Activated CD4-positive, CD25-positive, alpha-beta regulatory T cell treated with anti-CD3 and anti-CD28 coated beads, Interleukin-2, amount 50 U/mL, for 24 hours (primary cell): ENCODE results near the gene SKP1.
"Not testable (repeated sequence)": the region's sequence is repeated elsewhere in the genome, so short reads cannot be mapped to it uniquely, and the experiment has no call there.

Experiments
- ATAC-seq, 2 donors: fragments of 150-1000 bp; cut with Tn5 transposase; one replicate each; pipeline ENCODE4 v1.10.0; 2021; ENCODE audit warnings: mild to moderate bottlenecking in 1 of 2, moderate library complexity in 1 of 2

The SKP1 gene

DNA sequence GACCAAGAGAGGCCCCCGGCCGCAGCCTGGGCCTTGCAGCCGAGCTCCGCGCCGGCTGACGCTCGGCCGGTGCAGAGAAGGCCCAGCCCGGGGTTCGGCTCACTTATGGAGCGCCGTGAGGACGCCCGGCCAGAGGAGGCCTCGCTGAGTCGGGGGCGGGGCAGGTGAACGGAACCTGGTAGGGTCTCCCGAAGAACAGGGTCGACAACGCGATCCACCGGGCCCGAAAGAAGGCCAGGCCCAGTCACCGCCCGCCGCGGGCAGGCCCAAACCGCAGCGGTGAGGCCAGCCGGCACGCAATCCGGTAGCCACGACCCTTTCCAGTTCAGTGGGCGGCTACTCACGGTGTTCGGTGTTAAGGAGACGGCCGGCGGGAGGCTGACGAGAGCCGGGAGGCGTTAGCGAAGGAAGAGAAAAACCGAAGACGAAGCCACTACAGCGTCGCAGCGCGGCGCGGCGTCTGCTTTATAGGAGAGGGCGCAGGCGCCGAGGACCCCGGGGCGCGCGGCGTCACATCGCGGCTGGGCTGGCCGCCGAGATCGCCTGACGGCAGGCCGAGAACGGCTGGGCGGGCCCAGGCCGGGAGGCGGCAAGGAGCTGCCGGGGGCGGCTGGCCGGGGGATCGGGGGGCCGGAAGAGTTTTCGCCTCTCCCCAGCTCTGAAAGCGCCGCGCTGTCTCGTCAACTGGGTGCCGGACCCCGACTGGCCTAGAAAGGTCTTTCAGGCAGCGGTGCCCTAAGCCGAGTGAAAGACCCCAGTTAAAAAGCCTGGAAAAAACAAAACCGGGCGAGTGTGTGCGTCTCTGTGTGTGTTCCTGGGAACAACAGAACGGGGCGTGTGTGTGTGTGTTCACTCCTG is at the start of gene SKP1:
Gene SKP1, minus strand, starts transcription at position 440 of the 858 bp plus-strand sequence. CDS start 2,928 bp downstream, outside the sequence.
- ATAC-seq = peak; percentile 83 to 85

DNA sequence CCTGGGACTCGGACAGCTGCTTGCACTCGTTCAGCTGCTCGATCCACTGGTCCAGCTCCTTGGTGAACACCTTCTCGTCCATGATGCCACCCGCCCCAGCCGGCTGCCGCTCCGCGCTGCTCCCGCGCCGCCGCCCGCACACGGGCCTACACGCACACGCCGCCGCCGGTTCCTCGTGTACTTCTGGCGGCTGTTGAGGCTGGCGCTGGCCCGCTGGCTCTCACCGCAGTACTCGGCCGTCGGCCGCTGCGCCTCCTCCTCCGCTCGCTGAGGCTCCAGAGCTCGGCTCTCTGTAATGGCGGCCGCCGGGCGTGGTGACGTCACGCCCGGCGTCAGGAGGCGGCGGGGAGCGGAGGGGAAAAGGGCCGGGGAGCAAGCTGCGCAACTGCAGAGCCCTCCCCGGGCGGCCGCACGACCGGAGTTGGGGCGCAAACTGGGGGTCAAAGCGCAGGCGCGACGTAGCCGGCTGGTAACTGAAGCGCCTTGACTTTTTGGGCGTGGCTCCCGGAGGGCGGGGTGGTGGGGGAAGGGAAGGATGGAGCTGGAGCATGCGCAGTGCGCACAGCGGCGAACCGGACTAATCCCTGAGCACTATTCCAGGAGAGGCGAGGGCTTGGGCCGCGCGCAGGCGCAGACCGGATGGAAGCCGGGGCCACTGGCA is 49.2 kb upstream of the SKP1 start, which contains the start of gene PPP2CA:
Gene PPP2CA, minus strand, starts transcription at position 294 of the 661 bp plus-strand sequence. Its CDS starts 212 bp downstream, at position 82.
- ATAC-seq = peak; percentile 82 to 84

DNA sequence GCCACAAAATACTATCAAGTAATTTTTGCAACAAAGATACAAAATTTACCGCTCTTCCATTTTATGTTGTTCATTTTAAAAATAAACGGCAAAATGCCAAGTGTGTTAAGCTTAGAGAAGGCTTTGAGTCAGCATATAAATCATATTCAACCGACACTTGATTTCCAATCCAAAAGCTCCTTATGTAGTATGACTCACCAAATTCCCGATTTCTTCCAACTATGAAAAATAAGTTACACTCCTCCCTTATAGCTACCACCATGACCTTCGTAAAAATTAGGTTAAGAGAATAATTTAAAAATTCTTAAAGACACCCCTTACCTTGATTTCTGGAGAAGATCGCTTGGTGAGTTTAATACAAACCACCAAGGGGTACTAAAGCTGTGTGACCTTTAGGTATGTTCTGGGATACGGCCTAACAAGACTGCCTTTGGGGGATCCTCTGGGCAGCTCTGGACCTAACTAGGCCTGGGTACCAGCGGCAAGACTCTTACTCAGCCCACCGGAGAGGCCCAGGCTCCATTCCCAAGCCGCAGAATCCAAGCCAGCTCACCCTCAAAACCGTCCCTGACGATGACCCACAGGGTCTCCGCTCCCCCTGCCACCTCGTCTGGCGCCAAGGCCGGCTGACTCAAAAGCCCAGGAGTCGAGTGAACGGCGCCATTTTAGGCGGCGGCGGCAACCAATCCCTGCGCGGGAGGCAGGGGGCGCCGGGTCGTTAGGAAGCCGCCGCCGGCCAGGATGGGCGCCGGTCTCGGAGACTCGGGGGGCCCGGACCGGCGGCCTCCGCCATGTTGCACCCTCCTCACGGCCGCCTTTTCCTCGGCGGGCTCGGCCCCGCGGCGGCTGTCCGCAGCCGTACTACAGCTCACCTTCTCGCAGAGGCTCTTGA is 48.4 kb upstream of the SKP1 start:
- ATAC-seq = peak; percentile 25 to 41

DNA sequence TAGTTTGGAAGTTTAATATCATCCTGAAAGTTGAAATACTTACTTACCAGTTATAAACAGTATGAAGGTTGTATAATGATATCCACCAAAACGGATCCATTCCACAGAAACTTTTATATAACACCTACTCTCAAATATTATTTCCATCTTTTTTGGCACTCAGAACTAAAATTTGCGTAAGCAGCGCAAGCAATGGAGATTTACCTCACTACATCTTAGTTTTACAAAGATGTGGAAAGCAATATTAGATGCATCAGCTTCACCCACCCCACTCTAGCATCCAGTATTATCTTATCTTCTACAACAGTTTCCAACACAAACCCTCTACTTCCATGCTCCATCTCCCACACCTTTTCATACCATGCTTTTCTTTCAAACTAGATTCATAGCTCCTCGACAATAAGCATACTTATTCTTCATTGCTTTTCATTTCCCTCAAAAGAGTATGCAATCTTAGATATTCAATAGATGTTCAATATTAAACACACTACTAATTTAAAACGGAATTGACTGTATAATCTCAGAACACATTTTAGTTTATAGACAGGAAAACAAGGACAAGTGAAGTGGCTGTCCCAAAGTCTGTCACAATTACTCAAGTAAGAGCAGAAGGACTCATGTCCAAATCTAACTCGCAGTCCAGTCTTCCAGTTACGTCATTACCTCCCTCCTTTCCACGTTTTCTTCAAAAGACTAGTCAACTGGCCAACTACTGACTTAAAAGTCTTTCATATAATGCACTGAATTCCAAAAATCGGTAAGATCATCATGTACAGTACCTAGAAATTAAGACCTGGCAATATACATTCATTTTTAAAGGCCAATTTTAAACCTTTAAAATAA is 46.9 kb upstream of the SKP1 start:
- ATAC-seq = no peak

DNA sequence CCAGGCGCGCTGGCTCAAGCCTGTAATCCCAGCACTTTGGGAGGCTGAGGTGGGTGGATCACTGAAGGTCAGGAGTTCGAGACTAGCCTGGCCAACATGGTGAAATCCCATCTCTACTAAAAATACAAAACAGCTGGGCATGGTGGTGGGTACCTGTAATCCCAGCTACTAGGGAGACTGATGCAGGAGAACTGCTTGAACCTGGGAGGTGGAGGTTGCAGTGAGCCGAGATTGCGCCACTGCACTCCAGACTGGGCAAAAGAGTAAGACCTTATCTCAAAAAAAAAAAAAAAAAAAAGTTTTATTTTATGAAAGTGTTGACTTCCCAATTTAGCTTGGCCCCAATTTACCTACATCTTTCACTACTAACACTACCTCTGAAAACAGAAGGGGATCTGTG is 44.9 kb upstream of the SKP1 start:
- not testable (repeated sequence) for ATAC-seq

DNA sequence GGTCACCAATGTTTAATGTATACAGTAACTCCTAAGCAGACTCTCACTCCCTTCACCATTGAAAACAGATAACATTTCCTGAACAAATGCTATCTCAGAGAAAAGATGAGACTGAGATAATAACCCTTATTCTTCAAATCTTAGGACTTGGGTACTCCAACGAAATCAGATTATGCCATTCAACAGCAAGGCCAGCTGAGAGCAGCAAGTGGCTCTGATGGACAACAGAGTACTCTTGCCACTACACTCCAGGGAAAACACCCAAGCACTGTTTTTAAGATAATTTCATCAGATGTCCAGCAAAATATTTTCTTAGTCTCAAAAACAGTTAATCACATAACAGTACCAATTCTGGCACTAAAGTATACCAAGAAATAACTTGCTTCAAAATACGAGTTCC is 39.0 kb upstream of the SKP1 start:
- ATAC-seq = no peak

DNA sequence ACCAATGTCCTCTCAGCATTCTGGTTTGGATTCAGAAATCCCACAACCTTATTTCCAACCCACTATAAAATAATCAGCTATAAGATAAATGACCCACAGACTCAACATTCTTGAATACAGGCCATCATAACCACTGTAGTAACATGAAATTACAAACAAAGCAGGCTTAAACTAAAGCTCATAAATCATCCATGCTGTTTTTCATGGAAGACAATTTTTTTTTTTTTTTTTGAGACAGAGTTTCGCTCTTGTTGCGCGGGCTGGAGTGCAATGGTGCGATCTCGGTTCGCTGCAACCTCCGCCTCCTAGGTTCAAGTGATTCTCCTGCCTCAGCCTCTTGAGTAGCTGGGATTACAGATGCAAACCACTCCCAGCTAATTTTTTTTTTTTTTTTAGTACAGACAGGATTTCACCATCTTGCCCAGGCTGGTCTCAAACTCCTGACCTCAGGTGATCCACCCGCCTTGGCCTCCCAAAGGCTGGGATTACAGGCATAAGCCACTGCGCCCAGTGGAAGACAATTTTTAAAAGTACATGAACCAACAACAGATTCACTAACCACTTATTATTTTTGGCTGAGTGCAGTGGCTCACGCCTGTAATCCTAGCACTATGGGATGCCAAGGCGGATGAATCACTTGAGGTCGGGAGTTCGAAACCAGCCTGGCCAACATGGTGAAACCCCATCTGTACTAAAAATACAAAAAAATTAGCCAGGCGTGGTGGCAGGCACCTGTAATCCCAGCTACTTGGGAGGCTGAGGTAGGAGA is 34.7 kb upstream of the SKP1 start:
- ATAC-seq = not testable (repeated sequence)

DNA sequence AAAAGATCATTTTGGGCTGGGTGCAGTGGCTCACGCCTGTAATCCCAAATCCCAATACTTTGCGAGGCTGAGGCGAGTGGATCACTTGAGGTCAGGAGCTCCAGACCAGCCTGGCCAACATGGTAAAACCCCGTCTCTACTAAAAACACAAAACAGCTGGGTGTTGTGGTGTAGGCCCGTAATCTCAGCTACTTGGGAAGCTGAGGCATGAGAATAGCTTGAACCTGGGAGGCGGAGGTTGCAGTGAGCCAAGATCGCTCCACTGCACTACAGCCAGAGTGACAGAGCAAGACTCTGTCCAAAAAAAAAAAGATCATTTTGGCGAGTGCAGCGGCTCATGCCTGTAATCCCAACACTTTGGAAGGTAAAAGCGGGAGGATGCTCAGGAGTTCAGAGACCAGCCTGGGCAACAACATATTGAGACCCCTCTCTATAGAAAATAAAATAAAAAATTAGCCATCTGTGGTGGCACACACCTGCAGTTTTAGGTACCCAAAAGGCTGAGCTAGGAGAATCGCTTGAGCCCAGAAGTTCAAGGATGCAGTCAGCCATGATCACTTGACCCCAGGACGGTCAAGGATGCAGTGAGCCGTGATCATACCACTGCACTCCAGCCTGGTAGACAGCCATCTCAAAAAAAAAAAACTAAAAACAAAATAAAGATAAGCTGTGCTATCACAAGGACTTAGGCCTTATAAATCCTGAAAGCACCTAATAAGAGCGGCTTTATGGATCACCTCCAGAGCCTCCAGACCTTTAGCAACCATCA is 32.9 kb upstream of the SKP1 start:
- no peak for ATAC-seq

DNA sequence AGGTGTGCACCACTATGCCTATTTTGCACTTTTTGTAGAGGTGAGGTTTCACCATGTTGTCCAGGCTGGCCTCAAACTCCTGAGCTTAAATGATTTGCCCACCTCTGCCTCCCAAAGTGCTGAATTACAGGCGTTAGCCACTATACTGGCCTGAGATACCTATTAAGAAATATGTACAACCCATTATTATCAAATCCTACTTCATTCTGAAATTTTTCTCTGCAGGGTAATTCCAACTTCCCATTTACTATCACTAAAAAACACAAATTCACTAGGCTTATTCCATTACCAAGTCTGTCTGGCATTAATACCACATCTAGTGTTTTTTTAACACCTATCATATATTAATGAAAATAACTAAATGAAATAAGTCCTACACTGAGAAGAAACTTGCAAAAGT is 30.9 kb upstream of the SKP1 start:
- ATAC-seq = no peak

DNA sequence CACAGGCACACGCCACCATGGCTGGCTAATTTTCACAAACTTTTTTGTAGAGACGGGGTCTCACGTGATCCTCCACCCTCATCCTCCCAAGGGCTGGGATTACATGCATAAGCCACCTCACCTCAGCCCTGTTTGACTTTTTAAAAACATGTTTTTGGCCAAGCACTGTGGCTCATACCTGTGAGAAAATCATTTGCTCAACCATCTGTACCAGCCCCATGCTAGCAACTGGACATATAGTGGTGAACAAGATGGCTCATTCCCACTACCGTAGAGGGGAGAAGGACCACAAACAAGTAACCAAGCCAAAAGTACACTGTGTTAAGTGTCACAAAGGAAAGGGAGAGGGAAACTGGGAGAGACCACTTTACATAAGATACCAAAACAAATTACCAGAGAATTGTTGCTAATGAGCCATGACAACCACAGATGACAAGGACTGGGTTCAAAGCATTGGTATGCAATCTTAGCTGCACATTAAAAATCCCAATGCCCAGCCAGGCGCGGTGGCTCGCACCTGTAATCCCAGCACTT is 29.9 kb upstream of the SKP1 start:
- no peak for ATAC-seq

DNA sequence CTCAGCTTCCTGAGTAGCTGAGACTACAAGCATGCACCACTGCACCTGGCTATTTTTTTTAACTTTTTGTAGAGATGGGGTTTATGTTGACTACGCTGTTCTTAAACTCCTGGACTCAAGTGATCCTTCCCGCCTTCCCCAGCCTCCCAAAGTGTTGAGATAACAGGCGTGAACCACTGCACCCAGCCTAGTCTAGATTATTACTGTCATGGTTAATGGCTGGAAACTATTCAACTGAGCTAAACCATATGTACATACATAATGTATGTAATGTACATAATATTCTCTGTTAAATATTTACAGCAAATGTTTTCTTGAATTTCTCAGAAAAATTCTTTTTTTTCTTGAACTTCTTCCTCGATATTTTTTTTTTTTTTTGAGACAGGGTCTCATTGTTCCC is 27.8 kb upstream of the SKP1 start:
- no peak for ATAC-seq

DNA sequence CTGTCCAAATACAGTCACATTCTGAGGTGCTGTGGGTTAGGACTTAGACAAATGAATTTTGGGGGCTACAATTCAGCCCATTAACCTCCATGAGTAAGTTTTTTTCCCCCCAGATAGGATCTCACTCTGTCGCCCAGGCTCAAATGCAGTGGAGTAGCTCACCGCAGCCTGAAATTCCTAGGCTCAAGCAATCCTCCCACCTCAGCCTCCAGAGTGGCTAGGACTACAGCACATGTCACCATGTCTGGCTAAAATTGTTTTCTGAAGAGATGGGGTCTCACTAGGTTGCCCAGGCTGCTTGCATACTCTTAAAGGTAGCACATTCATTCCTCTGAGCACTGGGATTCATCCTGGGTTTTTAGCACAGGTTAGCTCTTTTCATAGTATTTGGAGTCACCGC is 26.9 kb upstream of the SKP1 start:
- ATAC-seq = no peak

DNA sequence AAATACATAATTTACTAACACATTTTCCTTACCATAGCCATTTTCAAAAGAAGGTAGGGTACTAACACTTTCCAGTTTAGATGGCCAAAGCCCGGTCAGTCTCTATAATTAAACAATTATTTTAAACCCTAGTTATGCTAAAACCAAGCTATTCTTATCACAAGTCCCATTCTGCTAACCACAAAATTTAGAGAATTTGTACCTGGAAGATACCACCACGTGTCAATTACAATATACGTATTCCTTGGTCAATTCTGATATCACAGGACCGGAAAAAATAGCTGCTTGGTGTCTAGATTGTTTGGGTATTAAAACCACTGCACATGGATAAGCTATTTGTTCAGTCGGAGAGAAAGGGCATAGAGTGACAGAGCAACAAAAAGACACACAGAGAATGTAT is 18.9 kb upstream of the SKP1 start:
- ATAC-seq = no peak

DNA sequence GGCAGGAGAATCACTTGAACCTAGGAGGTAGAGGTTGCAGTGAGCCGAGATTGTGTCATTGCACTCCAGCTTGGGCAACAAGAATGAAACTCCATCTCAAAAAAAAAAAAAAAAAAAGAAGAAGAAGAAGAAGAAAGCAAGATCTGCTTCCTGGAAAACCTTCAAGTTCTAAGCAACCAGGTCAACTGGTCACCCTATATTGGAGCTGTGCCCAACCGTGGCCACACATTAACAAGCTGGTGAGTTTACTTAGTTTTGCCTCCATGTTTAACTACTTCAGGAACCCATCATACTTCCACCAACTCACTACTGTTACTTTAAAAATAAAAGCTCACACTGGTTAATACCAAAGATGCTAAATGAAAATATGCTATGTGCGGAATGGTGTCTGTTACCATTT is 12.3 kb upstream of the SKP1 start:
- no peak for ATAC-seq

DNA sequence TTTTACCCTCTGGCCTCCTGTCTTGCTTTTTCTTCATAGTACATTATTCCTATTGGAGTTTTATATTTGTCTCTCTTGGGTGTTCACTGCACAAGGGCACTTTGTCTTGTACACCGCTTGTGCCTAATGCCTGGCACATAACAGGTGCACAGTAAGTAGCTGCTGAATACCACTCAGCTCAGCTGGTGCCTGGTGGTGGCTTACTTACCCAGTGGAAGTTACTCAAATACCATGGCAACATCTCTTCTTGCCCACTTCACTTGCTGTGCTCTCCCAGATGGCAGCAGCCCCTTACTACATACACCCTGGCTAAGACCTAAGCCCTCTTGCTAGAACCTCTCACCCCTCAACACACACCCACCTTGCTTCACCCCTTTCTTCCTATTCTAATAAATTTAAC is 11.3 kb upstream of the SKP1 start:
- ATAC-seq = no peak

DNA sequence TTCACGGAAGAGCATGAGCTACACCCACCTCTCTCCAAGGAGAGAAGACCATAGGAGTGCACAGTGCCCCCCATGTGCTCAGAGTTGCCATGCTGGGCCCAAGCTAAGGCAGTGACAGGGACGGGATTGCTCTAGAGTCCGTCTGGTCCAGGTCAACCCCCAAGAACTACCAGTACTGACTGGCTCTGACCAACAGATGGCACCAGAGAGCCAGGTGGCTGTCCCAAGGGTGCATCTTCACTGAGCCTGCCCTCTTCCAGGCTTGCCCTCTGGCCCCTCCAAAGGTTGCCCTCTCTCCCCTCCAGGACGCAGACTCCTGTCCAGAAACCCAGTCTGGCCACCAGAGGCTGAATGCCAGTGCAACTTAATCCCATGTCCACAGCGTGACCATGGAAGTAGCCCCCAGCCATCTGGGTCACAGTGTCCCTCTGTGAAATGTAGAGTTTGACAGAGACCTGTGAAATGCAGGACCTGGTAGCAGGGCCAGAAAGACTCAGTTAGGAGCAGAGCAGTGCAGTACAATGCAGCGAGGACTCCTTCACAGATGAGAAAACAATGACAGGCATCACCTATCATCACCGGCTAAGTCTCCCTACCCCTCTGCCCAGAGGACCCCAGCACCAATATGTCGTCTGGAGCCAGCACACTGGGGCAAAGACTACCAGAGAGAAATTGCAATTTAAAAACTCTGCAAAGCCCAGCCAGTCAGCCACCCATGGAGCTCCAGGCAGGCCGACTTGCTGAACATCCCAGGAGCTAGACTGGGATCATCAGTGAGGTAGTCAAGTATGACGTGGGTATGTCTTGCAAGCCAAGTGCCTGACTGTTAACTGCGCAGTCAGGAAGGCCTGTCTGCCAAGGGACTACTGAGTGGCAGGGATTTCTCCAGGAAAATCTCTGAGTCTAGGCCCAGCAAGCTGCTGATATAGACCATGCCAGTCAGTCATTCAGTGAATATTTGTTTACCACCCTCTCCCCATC is 7.7 kb upstream of the SKP1 start:
- ATAC-seq = peak; percentile 91 to 95

DNA sequence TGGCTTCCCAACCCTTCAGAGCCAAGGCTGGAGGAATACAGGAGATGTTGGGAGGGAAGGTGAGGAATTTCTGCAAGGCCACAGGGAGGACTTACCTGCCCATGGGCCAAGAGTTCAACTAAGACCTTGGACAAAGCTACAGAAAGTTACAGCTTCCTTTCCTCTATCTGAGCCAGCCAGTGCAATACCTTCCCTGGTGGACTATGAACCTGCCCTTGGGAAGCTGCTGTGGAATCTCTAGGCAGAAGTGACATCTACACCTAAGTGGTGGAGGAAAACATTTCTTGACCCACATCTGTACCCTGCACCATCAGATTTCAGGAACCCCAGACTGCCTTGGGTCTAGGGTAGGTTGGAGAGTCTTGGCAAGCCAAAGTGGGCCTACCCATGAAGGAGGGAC is 6.7 kb upstream of the SKP1 start:
- ATAC-seq = no peak

DNA sequence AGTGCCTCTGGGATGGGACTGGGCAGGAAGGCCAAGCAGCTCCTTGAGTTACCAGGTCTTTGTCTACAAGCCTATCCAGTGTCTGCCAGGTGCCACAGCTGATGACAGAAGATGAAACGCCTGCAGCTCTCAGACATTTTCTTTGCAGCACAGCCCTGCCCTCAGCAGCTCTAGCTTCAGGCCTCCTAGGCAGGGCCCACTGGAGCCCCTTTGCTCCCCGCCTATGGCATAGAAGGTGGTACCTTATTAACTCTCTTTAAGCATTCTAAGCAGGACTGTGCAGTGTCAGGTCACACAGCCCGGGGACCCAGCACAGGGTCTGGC is 1.3 kb upstream of the SKP1 start:
- ATAC-seq = no peak
